ENCODE results near the gene GABBR2. TPM values are rescaled to one million over a fixed set of nuclear protein-coding genes. Genes with fewer than 3 reads are reported as not detected.

Gene GABBR2
- total and polyA plus RNA-seq, 2 experiments from 2014 or later: 0.89 to 1.3 TPM

DNA sequence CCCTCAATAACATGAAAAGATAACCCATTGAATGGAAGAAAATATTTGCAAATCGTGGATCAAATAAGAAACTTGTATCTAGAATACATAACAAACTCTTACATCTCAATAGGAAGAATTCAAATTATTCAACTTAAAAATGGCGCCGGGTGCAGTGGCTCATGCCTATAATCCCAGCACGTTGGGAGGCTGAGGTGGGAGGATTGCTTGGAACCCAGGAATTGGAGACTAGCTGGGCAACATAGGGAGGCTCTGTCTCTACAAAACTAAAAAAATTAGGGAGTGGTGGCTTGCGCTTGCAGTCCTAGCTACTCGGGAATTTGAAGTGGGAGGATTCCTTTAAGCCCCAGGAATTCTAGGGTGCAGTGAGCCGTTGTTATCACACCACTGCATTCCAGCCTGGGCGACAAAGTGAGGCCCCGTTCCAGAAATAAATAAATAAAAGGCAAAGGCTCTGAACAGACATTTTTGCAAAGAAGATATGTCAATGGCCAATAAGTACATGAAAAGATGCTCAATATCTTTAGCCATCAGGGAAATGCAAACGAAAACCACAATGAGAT lies 431.7 kb downstream of the GABBR2 start:
- Histone ChIP-seq H3K79me2 (replicated peaks; ENCODE audit: insufficient read depth) (no peaks in the 10 kb centered on the region), H3K4me2 (no peak overlapping the region), H3K27me3 (ENCODE audit: insufficient read depth) (no peaks in the 10 kb centered on the region), H3K27ac (ENCODE audit: low read depth) (no peak overlapping the region), H2AFZ (no peak overlapping the region), H4K20me1 (replicated peaks; ENCODE audit: insufficient read depth) (no peaks in the 10 kb centered on the region), H3K4me3 (no peak overlapping the region), H3F3A (replicated peaks; ENCODE audit: low read depth) (no peaks in the 10 kb centered on the region), H3K9me2 (ENCODE audit: insufficient read depth) (peaks cover 9% of the 10 kb centered on the region; the same call in 1 of the 2 replicates), H3K4me1 (ENCODE audit: insufficient read depth) (0 out of 2 replicates have a peak, but pooled peaks cover 5% of the 10 kb centered on the region), H3K36me3 (ENCODE audit: insufficient read depth) (no peaks in the 10 kb centered on the region)
- Mint-ChIP-seq H3K9me3 (no peaks in the 10 kb centered on the region), H3K27ac (no peak overlapping the region), H3K36me3 (ENCODE audit: low read depth) (no peaks in the 10 kb centered on the region), H3K4me3 (no peak overlapping the region), H3K4me1 (peaks cover 15% of the 10 kb centered on the region), H3K27me3 (ENCODE audit: insufficient read depth, low read depth, poor library complexity) (peaks cover 3% of the 10 kb centered on the region)
- ATAC-seq (no peak), DNase-seq (ENCODE audit: low spot score) (no peak)
- TF ChIP-seq REST (IDR thresholded peaks at IDR 0.05; ENCODE audit: unreplicated experiment) (no peak), ZNF331 (CRISPR knock-in tag; IDR thresholded peaks at IDR 0.05; ENCODE audit: low read depth) (no peak), JUNB (IDR thresholded peaks at IDR 0.05; ENCODE audit: unreplicated experiment) (no peak), NANOG (IDR thresholded peaks at IDR 0.05; ENCODE audit: borderline replicate concordance) (no peak), ETS1 (IDR thresholded peaks at IDR 0.05) (no peak), EZH2 (IDR thresholded peaks at IDR 0.05; ENCODE audit: low read depth, unreplicated experiment) (no peak), CREB1 (CRISPR knock-in tag; IDR thresholded peaks at IDR 0.05; ENCODE audit: low read depth) (no peak), EZH2phosphoT487 (IDR thresholded peaks at IDR 0.05; ENCODE audit: unreplicated experiment) (no peak), ZNF114 (CRISPR knock-in tag; IDR thresholded peaks at IDR 0.05) (no peak), POLR2AphosphoS5 (IDR thresholded peaks at IDR 0.05; ENCODE audit: low read depth) (no peak), STAT1 (IDR thresholded peaks at IDR 0.05; ENCODE audit: unreplicated experiment) (no peak)
- TF ChIP-seq, protein P1, sequence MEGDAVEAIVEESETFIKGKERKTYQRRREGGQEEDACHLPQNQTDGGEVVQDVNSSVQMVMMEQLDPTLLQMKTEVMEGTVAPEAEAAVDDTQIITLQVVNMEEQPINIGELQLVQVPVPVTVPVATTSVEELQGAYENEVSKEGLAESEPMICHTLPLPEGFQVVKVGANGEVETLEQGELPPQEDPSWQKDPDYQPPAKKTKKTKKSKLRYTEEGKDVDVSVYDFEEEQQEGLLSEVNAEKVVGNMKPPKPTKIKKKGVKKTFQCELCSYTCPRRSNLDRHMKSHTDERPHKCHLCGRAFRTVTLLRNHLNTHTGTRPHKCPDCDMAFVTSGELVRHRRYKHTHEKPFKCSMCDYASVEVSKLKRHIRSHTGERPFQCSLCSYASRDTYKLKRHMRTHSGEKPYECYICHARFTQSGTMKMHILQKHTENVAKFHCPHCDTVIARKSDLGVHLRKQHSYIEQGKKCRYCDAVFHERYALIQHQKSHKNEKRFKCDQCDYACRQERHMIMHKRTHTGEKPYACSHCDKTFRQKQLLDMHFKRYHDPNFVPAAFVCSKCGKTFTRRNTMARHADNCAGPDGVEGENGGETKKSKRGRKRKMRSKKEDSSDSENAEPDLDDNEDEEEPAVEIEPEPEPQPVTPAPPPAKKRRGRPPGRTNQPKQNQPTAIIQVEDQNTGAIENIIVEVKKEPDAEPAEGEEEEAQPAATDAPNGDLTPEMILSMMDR (conservative IDR thresholded peaks at IDR 0.05; ENCODE audit: low read depth in 2 of 2): no peak
- TF ChIP-seq, protein P2, sequence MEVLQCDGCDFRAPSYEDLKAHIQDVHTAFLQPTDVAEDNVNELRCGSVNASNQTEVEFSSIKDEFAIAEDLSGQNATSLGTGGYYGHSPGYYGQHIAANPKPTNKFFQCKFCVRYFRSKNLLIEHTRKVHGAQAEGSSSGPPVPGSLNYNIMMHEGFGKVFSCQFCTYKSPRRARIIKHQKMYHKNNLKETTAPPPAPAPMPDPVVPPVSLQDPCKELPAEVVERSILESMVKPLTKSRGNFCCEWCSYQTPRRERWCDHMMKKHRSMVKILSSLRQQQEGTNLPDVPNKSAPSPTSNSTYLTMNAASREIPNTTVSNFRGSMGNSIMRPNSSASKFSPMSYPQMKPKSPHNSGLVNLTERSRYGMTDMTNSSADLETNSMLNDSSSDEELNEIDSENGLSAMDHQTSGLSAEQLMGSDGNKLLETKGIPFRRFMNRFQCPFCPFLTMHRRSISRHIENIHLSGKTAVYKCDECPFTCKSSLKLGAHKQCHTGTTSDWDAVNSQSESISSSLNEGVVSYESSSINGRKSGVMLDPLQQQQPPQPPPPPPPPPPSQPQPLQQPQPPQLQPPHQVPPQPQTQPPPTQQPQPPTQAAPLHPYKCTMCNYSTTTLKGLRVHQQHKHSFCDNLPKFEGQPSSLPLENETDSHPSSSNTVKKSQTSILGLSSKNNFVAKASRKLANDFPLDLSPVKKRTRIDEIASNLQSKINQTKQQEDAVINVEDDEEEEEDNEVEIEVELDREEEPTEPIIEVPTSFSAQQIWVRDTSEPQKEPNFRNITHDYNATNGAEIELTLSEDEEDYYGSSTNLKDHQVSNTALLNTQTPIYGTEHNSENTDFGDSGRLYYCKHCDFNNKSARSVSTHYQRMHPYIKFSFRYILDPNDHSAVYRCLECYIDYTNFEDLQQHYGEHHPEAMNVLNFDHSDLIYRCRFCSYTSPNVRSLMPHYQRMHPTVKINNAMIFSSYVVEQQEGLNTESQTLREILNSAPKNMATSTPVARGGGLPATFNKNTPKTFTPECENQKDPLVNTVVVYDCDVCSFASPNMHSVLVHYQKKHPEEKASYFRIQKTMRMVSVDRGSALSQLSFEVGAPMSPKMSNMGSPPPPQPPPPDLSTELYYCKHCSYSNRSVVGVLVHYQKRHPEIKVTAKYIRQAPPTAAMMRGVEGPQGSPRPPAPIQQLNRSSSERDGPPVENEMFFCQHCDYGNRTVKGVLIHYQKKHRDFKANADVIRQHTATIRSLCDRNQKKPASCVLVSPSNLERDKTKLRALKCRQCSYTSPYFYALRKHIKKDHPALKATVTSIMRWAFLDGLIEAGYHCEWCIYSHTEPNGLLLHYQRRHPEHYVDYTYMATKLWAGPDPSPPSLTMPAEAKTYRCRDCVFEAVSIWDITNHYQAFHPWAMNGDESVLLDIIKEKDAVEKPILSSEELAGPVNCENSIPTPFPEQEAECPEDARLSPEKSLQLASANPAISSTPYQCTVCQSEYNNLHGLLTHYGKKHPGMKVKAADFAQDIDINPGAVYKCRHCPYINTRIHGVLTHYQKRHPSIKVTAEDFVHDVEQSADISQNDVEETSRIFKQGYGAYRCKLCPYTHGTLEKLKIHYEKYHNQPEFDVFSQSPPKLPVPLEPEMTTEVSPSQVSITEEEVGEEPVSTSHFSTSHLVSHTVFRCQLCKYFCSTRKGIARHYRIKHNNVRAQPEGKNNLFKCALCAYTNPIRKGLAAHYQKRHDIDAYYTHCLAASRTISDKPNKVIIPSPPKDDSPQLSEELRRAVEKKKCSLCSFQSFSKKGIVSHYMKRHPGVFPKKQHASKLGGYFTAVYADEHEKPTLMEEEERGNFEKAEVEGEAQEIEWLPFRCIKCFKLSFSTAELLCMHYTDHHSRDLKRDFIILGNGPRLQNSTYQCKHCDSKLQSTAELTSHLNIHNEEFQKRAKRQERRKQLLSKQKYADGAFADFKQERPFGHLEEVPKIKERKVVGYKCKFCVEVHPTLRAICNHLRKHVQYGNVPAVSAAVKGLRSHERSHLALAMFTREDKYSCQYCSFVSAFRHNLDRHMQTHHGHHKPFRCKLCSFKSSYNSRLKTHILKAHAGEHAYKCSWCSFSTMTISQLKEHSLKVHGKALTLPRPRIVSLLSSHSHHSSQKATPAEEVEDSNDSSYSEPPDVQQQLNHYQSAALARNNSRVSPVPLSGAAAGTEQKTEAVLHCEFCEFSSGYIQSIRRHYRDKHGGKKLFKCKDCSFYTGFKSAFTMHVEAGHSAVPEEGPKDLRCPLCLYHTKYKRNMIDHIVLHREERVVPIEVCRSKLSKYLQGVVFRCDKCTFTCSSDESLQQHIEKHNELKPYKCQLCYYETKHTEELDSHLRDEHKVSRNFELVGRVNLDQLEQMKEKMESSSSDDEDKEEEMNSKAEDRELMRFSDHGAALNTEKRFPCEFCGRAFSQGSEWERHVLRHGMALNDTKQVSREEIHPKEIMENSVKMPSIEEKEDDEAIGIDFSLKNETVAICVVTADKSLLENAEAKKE (CRISPR knock-in tag; IDR thresholded peaks at IDR 0.05): no peak

All from GM23338 (cell line).